ENCODE data around the gene SASH1. TPM values are rescaled to one million over a fixed set of nuclear protein-coding genes. Genes with fewer than 3 reads are reported as not detected.
"Not testable (repeated sequence)": the region's sequence is repeated elsewhere in the genome, so short reads cannot be mapped to it uniquely, and the experiment has no call there.

Gene SASH1
- total and polyA plus RNA-seq, 2 of the 8 experiments (the other 6 are each of a cell fraction or from before 2014, with no cell fraction given) = 6.0 to 20.2 TPM

- TF ChIP-seq CTCF (IDR thresholded peaks at IDR 0.05; ENCODE audit: control extremely low read depth in 1 of 3, insufficient read depth in 1 of 3, low read depth in 1 of 3, low read length in 3 of 3) (no peak), POLR2A (IDR thresholded peaks at IDR 0.05; ENCODE audit: control extremely low read depth in 1 of 2, low read depth in 2 of 2, low read length in 2 of 2) (no peak), NRF1 (IDR thresholded peaks at IDR 0.05; ENCODE audit: low read depth, low read length) (no peak)
Measured at GRCh38 chr6:148389917-148390316, 47.3 kb downstream of the SASH1 start (continued).

DNA sequence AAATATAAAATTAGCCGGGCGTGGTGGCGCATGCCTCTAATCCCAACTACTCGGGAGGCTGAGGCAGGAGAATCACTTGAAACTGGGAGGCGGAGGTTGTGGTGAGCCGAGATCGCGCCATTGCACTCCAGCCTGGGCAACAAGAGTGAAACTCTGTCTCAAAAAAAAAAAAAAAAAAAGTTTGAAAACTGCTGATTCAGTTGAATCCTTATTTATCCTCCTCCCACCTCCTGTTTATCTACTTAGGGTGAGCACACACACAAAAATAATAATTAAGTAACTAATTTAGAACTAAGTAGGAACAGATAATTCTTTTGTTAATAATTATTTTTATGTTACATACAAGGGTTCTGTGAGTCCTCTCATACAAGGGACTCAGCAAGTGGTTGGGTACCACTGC lies 49.5 kb downstream of the SASH1 start:
- H3K18ac ChIP-seq (ENCODE audit: extremely low read depth, low read length); H3K4ac ChIP-seq (replicated peaks; ENCODE audit: insufficient read length, low read depth, low read length); H4K8ac ChIP-seq (ENCODE audit: extremely low read depth, insufficient read depth, low read length); H3K23ac ChIP-seq (ENCODE audit: insufficient read length); H3K36me3 ChIP-seq (ENCODE audit: control insufficient read depth in 2 of 4, insufficient read depth in 4 of 4, low read length in 3 of 4); POLR2A ChIA-PET (ENCODE audit: partially characterized antibody); H4K91ac ChIP-seq (replicated peaks; ENCODE audit: insufficient read length, low read length); FAIRE-seq; H3K23me2 ChIP-seq (ENCODE audit: low read depth, low read length); H3K9ac ChIP-seq (replicated peaks in 1 of 4; ENCODE audit: extremely low read depth in 1 of 4, low read depth in 3 of 4, low read length in 3 of 4); H2BK120ac ChIP-seq (replicated peaks; ENCODE audit: low read depth, low read length); H3K79me1 ChIP-seq (ENCODE audit: low read depth, low read length); H3K9me3 ChIP-seq (ENCODE audit: insufficient read depth in 2 of 2, low read depth in 1 of 2, low read length in 1 of 2); H2BK12ac ChIP-seq (ENCODE audit: low read depth, low read length); H3K4me1 ChIP-seq (replicated peaks in 1 of 4; ENCODE audit: control insufficient read depth in 3 of 4, insufficient read depth in 4 of 4, low read length in 3 of 4); H4K5ac ChIP-seq (ENCODE audit: insufficient read length, low read depth, low read length); DNase-seq (ENCODE audit: low read depth in 1 of 2, low spot score in 2 of 2); H2BK5ac ChIP-seq (ENCODE audit: low read depth, low read length); H2BK20ac ChIP-seq (ENCODE audit: low read length); H2AK5ac ChIP-seq (ENCODE audit: low read depth, low read length); H3K4me2 ChIP-seq (ENCODE audit: insufficient read depth in 1 of 2, low read depth in 2 of 2, low read length in 2 of 2); H3K14ac ChIP-seq (ENCODE audit: insufficient read length); H2BK15ac ChIP-seq (ENCODE audit: low read length); H3K4me3 ChIP-seq (ENCODE audit: extremely low read depth in 1 of 4, insufficient read depth in 2 of 4, low read depth in 3 of 4, low read length in 4 of 4); H3K56ac ChIP-seq (replicated peaks; ENCODE audit: insufficient read length, low read depth, low read length); H3K27me3 ChIP-seq (replicated peaks in 1 of 4; ENCODE audit: control insufficient read depth in 3 of 4, extremely low read depth in 1 of 4, insufficient read depth in 3 of 4, low read length in 3 of 4); CTCF ChIA-PET (ENCODE audit: partially characterized antibody); H3K27ac ChIP-seq (ENCODE audit: low read depth, low read length); H4K20me1 ChIP-seq (replicated peaks in 1 of 2; ENCODE audit: control insufficient read depth in 1 of 2, insufficient read depth in 2 of 2, low read length in 2 of 2); H2AFZ ChIP-seq (ENCODE audit: low read length): not testable (repeated sequence)
- peaks cover 0 to 10% of the 10 kb centered on the region in 2 experiments; a peak in 2 of 4 replicates for H3K79me2 ChIP-seq (ENCODE audit: control insufficient read depth in 1 of 2, insufficient read depth in 2 of 2, low read length in 2 of 2)
- WGBS, 2 experiments (ENCODE audit: extremely low coverage in 1 of 2, insufficient coverage in 1 of 2, insufficient read length in 1 of 2, insufficient replicate concordance in 2 of 2, low coverage in 1 of 2, low lambda C conversion rate in 2 of 2, missing lambda C conversion rate in 1 of 2) = 97% methylated on average over 8 of the region's 8 CpGs; no CpG with 5 or more reads in 1 of the 2 experiments

Data from H1 (cell line).